ENCODE measurements around the gene ZNF730.

DNA sequence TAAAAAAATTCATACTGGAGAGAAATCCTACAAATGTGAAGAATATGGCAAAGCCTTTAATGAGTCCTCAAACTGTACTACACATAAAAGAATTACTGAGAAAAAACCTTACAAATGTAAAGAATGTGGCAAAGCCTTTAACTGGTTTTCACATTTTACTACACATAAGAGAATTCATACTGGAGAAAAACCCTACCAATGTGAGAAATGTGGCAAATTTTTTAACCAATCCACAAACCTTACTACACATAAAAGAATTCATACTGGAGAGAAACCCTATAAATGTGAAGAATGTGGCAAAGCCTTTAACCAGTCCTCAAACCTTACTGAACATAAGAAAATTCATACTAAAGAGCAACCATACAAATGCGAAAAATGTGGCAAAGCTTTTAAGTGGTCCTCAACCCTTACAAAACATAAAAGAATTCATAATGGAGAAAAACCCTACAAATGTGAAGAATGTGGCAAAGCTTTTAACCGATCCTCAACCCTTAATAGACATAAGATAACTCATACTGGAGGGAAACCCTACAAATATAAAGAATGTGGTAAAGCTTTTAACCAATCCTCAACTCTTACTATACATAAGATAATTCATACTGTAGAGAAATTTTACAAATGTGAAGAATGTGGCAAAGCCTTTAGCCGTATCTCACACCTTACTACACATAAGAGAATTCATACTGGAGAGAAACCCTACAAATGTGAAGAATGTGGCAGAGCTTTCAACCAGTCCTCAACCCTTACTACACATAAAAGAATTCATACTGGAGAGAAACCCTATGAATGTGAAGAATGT, 29.0 kb downstream of the ZNF730 start:
- TF ChIP-seq, protein P1, sequence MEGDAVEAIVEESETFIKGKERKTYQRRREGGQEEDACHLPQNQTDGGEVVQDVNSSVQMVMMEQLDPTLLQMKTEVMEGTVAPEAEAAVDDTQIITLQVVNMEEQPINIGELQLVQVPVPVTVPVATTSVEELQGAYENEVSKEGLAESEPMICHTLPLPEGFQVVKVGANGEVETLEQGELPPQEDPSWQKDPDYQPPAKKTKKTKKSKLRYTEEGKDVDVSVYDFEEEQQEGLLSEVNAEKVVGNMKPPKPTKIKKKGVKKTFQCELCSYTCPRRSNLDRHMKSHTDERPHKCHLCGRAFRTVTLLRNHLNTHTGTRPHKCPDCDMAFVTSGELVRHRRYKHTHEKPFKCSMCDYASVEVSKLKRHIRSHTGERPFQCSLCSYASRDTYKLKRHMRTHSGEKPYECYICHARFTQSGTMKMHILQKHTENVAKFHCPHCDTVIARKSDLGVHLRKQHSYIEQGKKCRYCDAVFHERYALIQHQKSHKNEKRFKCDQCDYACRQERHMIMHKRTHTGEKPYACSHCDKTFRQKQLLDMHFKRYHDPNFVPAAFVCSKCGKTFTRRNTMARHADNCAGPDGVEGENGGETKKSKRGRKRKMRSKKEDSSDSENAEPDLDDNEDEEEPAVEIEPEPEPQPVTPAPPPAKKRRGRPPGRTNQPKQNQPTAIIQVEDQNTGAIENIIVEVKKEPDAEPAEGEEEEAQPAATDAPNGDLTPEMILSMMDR (conservative IDR thresholded peaks at IDR 0.05): no peak
- no peak for TF ChIP-seq EZH2 (IDR thresholded peaks at IDR 0.05; ENCODE audit: low read depth)
